Subcutaneous adipose tissue (tissue), 4 donors: ENCODE data around the gene MYO1C. TPM values are rescaled to one million over a fixed set of nuclear protein-coding genes. Genes with fewer than 3 reads are reported as not detected.

Source experiments
- total RNA-seq, 4 donors: library from RNA; depleted of rRNA; stranded (reverse); fragments of >200 nt; gene quantifications; one replicate each; pipeline ENCODE4 v1.1.0, GENCODE V29; 2016
- TF ChIP-seq, protein P1 (sequence below): fragments of 450-650 bp; IDR thresholded peaks from one replicate; pipeline ENCODE4 v1.5.1; 2016; ENCODE audit warnings: low read depth, mild to moderate bottlenecking, control low read depth, antibody characterized with exemption, moderate library complexity

MYO1C gene
- total RNA-seq, 4 donors from 2014 or later: 197 to 575 (median 261) TPM

DNA sequence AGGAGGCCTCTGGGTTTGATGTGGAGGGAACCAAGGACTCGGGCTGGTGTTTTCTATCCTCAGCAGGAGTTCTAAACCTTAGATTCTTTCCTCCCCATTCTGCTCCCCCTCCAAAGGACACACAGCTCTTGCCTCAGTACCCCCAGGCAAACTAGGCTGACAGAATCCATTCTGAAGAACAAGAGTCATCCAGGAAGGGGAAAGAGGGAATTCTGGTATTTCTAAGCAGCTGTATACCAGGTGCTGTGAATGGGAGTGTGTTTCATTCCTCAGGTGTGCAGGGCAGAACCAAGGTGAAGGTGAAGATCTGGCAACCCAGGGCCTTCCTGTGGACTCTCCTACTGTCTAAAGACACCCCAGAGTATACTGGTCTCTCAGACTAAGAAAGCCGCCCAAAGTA lies 19.9 kb upstream of the MYO1C start:
- TF ChIP-seq, protein P1, sequence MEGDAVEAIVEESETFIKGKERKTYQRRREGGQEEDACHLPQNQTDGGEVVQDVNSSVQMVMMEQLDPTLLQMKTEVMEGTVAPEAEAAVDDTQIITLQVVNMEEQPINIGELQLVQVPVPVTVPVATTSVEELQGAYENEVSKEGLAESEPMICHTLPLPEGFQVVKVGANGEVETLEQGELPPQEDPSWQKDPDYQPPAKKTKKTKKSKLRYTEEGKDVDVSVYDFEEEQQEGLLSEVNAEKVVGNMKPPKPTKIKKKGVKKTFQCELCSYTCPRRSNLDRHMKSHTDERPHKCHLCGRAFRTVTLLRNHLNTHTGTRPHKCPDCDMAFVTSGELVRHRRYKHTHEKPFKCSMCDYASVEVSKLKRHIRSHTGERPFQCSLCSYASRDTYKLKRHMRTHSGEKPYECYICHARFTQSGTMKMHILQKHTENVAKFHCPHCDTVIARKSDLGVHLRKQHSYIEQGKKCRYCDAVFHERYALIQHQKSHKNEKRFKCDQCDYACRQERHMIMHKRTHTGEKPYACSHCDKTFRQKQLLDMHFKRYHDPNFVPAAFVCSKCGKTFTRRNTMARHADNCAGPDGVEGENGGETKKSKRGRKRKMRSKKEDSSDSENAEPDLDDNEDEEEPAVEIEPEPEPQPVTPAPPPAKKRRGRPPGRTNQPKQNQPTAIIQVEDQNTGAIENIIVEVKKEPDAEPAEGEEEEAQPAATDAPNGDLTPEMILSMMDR: no peak

DNA sequence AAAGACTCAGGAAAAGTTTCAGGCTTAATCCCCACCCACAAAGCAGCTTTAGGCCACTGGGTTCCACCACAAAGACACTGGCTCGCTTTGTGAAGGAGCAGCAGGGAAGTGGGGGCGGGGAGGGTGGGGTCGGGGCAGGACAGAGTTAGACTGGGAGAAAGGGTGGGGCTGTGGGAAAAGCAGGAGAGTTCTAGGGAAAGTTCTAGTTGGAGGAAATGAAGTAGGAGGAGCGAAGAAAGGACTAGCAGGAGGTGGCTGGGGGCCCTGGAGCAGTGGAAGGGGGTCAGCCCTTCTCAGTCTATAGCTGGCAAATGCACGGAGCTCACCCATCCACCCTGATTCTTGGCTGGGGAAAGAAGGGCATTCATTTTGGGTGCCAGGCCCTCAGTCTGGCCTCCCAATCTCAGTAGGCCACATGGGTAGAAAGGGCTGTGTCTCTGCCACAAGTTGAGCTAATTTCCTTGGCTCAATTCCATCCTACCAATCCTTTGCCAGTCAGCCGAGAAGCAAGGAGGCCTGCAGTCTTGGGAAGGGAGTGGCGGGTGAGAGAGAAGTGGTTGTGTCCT lies 19.4 kb upstream of the MYO1C start:
- TF ChIP-seq, protein P1: no peak

GRCh38 chr17:1511290-1511689 lies 18.8 kb upstream of the MYO1C start:
- TF ChIP-seq, protein P1: no peak

- TF ChIP-seq, protein P1: no peak
Observed at GRCh38 chr17:1509290-1509881, 16.9 kb upstream of the MYO1C start.

DNA sequence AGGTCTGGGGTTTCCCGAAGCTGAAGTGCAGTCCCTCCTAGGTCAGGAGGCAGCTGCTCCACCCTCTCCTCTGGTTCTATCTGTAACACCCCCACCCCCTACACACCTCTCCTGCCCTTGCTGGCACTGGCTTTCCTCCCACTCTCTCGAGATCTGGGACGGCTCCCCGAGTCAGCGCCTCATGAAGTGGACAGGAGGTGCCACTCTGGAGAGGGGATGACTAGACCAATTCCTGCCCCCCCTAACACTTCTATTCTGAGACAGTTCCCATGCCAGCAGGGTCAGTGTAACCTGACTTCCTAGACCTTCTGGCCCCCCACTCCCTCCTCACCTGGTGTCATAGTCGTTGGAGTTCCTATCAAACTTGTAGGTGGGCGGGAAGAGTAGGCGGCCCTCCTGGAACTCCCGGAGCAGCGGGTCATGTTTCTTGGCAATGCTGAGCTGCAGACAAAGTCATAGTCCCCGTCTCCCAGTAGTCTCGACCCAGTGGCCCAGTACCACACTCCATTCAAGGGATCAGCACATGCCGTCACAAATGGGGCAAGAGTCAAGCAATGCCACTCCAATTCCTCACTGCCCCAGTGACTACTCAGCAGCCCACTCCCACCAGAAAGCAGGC lies 14.3 kb upstream of the MYO1C start:
- TF ChIP-seq, protein P1: no peak

DNA sequence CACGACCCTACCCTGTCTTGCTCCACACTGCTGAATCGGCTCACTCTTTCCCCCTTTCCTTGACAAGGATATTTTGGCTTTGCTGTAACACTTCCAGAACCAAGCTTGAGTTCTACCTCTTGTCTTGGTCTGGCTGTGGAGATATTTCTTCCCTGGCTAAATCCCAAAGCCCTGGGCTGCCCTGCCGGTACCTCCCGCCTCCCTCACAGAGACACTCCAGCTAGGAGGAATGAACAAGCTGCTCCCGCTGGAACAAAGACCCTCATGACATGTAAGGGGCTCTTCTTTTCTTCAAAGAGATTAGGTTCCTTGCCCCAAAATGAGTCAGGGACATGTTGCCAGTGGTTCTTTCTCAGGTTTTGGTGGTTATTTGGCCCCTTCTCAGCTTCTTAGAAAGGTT lies 13.1 kb upstream of the MYO1C start:
- TF ChIP-seq, protein P1: no peak

DNA sequence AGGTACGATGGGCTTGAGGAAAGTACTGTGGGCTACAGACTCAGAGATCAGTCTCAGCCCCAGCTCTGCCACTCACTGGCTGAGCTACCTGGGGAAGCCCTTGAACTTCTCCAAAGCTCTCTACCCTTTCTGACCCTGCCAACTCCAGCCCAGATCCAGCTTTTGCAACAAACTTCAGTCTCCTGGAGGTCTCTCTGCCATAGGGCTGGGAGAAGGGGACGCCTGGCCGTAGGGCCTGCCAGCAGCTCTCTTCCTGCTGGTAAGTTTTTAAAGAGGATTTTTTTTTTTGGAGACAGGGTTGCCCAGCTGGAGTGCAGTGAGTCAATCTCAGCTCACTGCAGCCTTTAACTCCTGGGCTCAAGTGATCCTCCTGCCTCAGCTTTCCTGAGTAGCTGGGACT lies 12.4 kb upstream of the MYO1C start:
- TF ChIP-seq, protein P1: no peak
